Retina (tissue), 1 donor: Measurements from ENCODE around the gene SP3.

Experiments
- DNase-seq: peaks from one replicate; pipeline ENCODE4 v3.0.0-alpha.2; 2016

The SP3 gene

GRCh38 chr2:173964565-173965371 lies 405 bp downstream of the SP3 start:
- no peak for DNase-seq

GRCh38 chr2:173963817-173964564 lies 1.2 kb downstream of the SP3 start:
- DNase-seq: peak; percentile 88

GRCh38 chr2:173963323-173963816 lies 1.8 kb downstream of the SP3 start:
- peak; percentile 71 for DNase-seq

- peak; percentile 5 for DNase-seq
These were observed 2.5 kb downstream of the SP3 start for GRCh38 chr2:173962583-173963110.

GRCh38 chr2:173962031-173962430 lies 3.1 kb downstream of the SP3 start:
- no peak for DNase-seq

GRCh38 chr2:173961346-173961705 lies 3.8 kb downstream of the SP3 start:
- no peak for DNase-seq

- no peak for DNase-seq
These were observed 5.3 kb downstream of the SP3 start for GRCh38 chr2:173959909-173960308.

- no peak for DNase-seq
These were observed 5.8 kb downstream of the SP3 start for GRCh38 chr2:173959358-173959884.

GRCh38 chr2:173958198-173958846 lies 6.9 kb downstream of the SP3 start:
- no peak for DNase-seq

- no peak for DNase-seq
These were observed 7.7 kb downstream of the SP3 start for GRCh38 chr2:173957517-173957916.

GRCh38 chr2:173956454-173956853 lies 8.7 kb downstream of the SP3 start:
- no peak for DNase-seq

- no peak for DNase-seq
These were observed 9.3 kb downstream of the SP3 start for GRCh38 chr2:173955867-173956266.

- DNase-seq: no peak
These were observed 10.2 kb downstream of the SP3 start for GRCh38 chr2:173955004-173955403.

GRCh38 chr2:173953047-173953424 lies 12.1 kb downstream of the SP3 start:
- no peak for DNase-seq

GRCh38 chr2:173952267-173953046 lies 12.7 kb downstream of the SP3 start:
- no peak for DNase-seq

GRCh38 chr2:173948842-173949241 lies 16.3 kb downstream of the SP3 start:
- no peak for DNase-seq

GRCh38 chr2:173948198-173948597 lies 17.0 kb downstream of the SP3 start:
- no peak for DNase-seq

- no peak for DNase-seq
These were observed 18.0 kb downstream of the SP3 start for GRCh38 chr2:173947131-173947530.

- DNase-seq: no peak
These were observed 21.4 kb downstream of the SP3 start for GRCh38 chr2:173943738-173944137.

GRCh38 chr2:173942861-173943523 lies 22.2 kb downstream of the SP3 start:
- DNase-seq: no peak

- no peak for DNase-seq
These were observed 23.6 kb downstream of the SP3 start for GRCh38 chr2:173941567-173941966.
